T-cell (primary cell): ENCODE measurements around the gene C3orf62. TPM values are rescaled to one million over a fixed set of nuclear protein-coding genes. Genes with fewer than 3 reads are reported as not detected.

Experiments
- ATAC-seq, 4 experiments: fragments of 200-7000 bp in 3 of 4; fragments of 150-1000 bp in 1 of 4; cut with Tn5 transposase; replicated peaks in 1 of 4; 1 replicate in 3 of 4; 2 replicates in 1 of 4; pipeline ENCODE4 v1.10.0; 2021; ENCODE audit warnings: moderate library complexity in 3 of 4, mild to moderate bottlenecking in 2 of 4, moderate number of reproducible peaks in 1 of 4
- CTCF ChIA-PET, 2 donors: fragments of 300-600 bp; sonication (Branson Sonifier 250); formaldehyde crosslinking; loops; one replicate each; lab custom pipeline; 2022; ENCODE audit warnings: antibody characterized with exemption in 2 of 2; lab: Charles Lee
- POLR2A ChIA-PET, 2 donors: fragments of 300-600 bp; sonication (Branson Sonifier 250); formaldehyde crosslinking; loops; one replicate each; lab custom pipeline; 2022; ENCODE audit warnings: antibody characterized with exemption in 2 of 2; lab: Charles Lee
- DNase-seq, 35 experiments: peaks; one replicate each; pipeline versions ENCODE4 v3.0.0 to v3.0.0-alpha.2; 2013 to 2023
- H3K27ac ChIP-seq: one replicate; pipeline ENCODE4 v1.5.1; 2013; ENCODE audit warnings: low read length
- H3K27me3 ChIP-seq, 2 experiments: replicated peaks in 1 of 2; 1 replicate in 1 of 2; 2 replicates in 1 of 2; pipeline versions ENCODE4 v1.6.1 to v1.7.0; 2013; ENCODE audit warnings: low read length in 1 of 2, mixed read lengths in 1 of 2; ENCODE audit not compliant: control insufficient read depth in 2 of 2, insufficient read depth in 2 of 2; ENCODE audit errors: extremely low read depth in 1 of 2
- H3K36me3 ChIP-seq, 2 donors: 1 replicate in 1 of 2; 2 replicates in 1 of 2; pipeline versions ENCODE4 v1.6.1 to v1.7.0; 2013; ENCODE audit warnings: low read length in 1 of 2; ENCODE audit not compliant: control insufficient read depth in 2 of 2, insufficient read depth in 1 of 2; ENCODE audit errors: extremely low read depth in 1 of 2
- H3K4me1 ChIP-seq, 2 experiments: 1 replicate in 1 of 2; 2 replicates in 1 of 2; pipeline versions ENCODE4 v1.6.1 to v1.7.0; 2013; ENCODE audit warnings: low read length in 2 of 2, mixed read lengths in 1 of 2; ENCODE audit not compliant: insufficient read depth in 2 of 2, control insufficient read depth in 1 of 2; ENCODE audit errors: extremely low read depth in 1 of 2
- H3K4me3 ChIP-seq, 2 donors: 1 replicate in 1 of 2; 2 replicates in 1 of 2; pipeline versions ENCODE4 v1.5.1 to v1.7.0; 2013; ENCODE audit warnings: mild to moderate bottlenecking in 2 of 2, low read length in 1 of 2, moderate library complexity in 1 of 2; ENCODE audit not compliant: control insufficient read depth in 1 of 2; ENCODE audit errors: extremely low read depth in 1 of 2
- H3K9me3 ChIP-seq: 2 replicates; pipeline ENCODE4 v1.7.0; 2013
- H3K27ac Mint-ChIP-seq, 2 donors: one replicate each; pipeline ENCODE4 v1.8.0; 2020 to 2021; ENCODE audit warnings: mild to moderate bottlenecking in 2 of 2, mixed read lengths in 2 of 2
- H3K27me3 Mint-ChIP-seq, 2 donors: one replicate each; pipeline ENCODE4 v1.8.0; 2021 to 2022; ENCODE audit warnings: mixed read lengths in 2 of 2
- H3K36me3 Mint-ChIP-seq: one replicate; pipeline ENCODE4 v1.8.0; 2021; ENCODE audit warnings: mixed read lengths
- H3K4me1 Mint-ChIP-seq, 3 donors: one replicate each; pipeline ENCODE4 v1.8.0; 2020 to 2022; ENCODE audit warnings: mixed read lengths in 3 of 3, mild to moderate bottlenecking in 1 of 3
- H3K4me3 Mint-ChIP-seq, 3 donors: one replicate each; pipeline ENCODE4 v1.8.0; 2020 to 2022; ENCODE audit warnings: mild to moderate bottlenecking in 3 of 3, mixed read lengths in 3 of 3, moderate library complexity in 3 of 3
- H3K9me3 Mint-ChIP-seq, 3 donors: one replicate each; pipeline ENCODE4 v1.8.0; 2020 to 2022; ENCODE audit warnings: mixed read lengths in 3 of 3
- WGBS: methylation state at CpG from one replicate; pipeline ENCODE4 v1.1.5; 2013; ENCODE audit warnings: missing lambda C conversion rate; ENCODE audit not compliant: insufficient coverage; 5-methylcytosine and 5-hydroxymethylcytosine counted together
- total RNA-seq, 35 experiments: library from RNA in 6 of 35; stranded (reverse) in 6 of 35; fragments of 120-200 nt in 1 of 35; gene quantifications; one replicate each; pipeline versions ENCODE4 v1.2.1 to v1.2.4 and lab custom pipeline; 2013 to 2026

The C3orf62 gene
- total RNA-seq, 5 donors from 2014 or later (not counting 1 experiment from before 2014, with no cell fraction given) = 8.5 to 12.8 (median 10.9) TPM

DNA sequence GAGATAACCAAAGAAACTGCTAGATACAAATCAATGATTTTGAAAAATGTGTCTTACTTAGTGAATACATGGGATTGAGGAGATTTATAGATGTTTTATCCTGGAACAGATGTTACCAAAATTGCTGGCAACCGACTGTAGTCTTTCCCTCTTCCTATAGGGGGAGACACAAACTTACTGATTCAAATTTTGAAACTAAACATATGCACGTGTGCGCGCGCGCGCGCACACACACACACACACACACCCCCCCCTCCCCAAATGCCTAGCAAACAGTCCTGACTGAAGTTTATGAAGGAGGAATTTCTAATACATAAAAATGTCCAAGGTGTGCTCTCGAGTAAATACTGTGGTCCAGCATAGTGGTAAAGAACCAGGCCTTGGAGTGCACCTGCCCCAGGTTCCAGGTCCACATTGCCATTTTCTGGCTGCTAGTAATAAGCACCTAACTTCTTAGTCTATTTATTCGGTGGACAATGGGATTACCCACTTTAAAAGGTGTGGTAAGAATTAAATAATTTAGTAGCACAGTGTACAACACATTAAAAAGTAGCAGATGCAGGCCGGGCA lies 18.5 kb upstream of the C3orf62 start:
- CTCF ChIA-PET = no interaction called here
- DNase-seq (peak in 31 of 35 experiments; percentile 1 to 61 (median 22)), ATAC-seq (peak; percentile 43 to 66 (median 56))
- 100% methylated on average over 1 of the region's 11 CpGs for WGBS
- Histone ChIP-seq H3K27ac (no peak overlapping the region), H3K9me3 (no peaks in the 10 kb centered on the region), H3K36me3 (peaks cover 17 to 80% of the 10 kb centered on the region in 2 donors), H3K27me3 (no peaks in the 10 kb centered on the region), H3K4me3 (no peak overlapping the region), H3K4me1 (peaks cover 0 to 2% of the 10 kb centered on the region in 2 experiments)
- Mint-ChIP-seq H3K27me3 (no peaks in the 10 kb centered on the region), H3K4me1 (peaks cover 0 to 6% (median 4%) of the 10 kb centered on the region in 3 donors), H3K36me3 (peaks cover 50% of the 10 kb centered on the region), H3K9me3 (no peaks in the 10 kb centered on the region), H3K27ac (peak overlapping the region in 1 of 2 donors; percentile 39), H3K4me3 (no peak overlapping the region)
- POLR2A ChIA-PET = no interaction called here

DNA sequence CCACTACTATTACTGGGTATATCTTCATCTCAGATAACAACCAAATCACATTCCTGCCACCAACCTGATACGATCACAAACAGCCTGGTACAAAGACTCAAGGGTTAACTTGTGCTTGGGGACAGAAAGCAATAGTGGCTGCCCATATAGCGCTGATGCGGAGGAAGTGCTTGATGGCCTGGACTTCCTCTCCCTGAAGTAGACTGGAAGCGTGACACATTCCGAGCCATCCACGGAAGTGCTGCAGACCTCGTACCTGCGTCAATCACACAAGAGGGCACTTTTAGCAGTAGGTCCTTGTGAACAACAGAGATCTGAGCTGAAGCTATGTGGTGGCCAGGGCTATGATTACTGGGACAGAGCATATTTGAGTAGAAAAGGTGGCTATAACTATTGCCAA lies 17.3 kb upstream of the C3orf62 start:
- 100% methylated on average over 7 of the region's 8 CpGs for WGBS
- POLR2A ChIA-PET = no interaction called here

DNA sequence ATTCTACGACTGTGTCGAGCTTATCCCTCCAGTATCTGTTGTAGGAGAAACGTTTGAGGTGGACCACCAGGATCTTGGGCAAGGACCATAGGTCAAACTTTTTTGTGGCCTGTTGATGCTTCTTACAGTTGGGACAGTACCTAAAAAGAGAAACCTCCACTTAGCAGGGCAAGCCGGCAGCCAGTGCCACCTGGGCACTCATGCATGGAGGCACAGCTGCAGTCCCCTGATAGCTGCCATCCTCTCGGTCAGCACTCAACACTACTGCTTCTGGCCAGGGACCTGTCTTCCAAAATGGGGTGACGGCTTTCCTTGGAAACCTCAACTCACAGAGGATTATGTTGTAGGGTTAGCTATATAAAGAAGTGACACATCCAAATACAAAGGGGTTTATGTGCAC lies 7.0 kb upstream of the C3orf62 start:
- Mint-ChIP-seq H3K4me3 (no peak overlapping the region), H3K36me3 (peaks cover 54% of the 10 kb centered on the region), H3K9me3 (no peaks in the 10 kb centered on the region), H3K27ac (no peak overlapping the region), H3K4me1 (no peaks in the 10 kb centered on the region), H3K27me3 (no peaks in the 10 kb centered on the region)
- DNase-seq = no peak
- no peak overlapping the region for H3K4me3 ChIP-seq
- H3K36me3 ChIP-seq = peaks cover 18 to 73% of the 10 kb centered on the region in 2 donors
- no peaks in the 10 kb centered on the region for H3K9me3 ChIP-seq
- no peak overlapping the region for H3K27ac ChIP-seq
- POLR2A ChIA-PET = no interaction called here
- no peaks in the 10 kb centered on the region for H3K27me3 ChIP-seq
- CTCF ChIA-PET = no interaction called here
- no peaks in the 10 kb centered on the region for H3K4me1 ChIP-seq
- 96% methylated on average over 2 of the region's 6 CpGs for WGBS
- no peak for ATAC-seq

More for the DNA sequence above, 17.3 kb upstream of the C3orf62 start:
- DNase-seq = no peak
- ATAC-seq = no peak
- H3K4me1 ChIP-seq = peaks cover 0 to 2% of the 10 kb centered on the region in 2 experiments
- H3K9me3 ChIP-seq = no peaks in the 10 kb centered on the region
- Mint-ChIP-seq H3K36me3 (peaks cover 50% of the 10 kb centered on the region), H3K4me3 (no peak overlapping the region), H3K27me3 (no peaks in the 10 kb centered on the region), H3K27ac (no peak overlapping the region), H3K9me3 (no peaks in the 10 kb centered on the region), H3K4me1 (peaks cover 0 to 6% (median 4%) of the 10 kb centered on the region in 3 donors)
- H3K36me3 ChIP-seq = peaks cover 24 to 80% of the 10 kb centered on the region in 2 donors
- no peak overlapping the region for H3K4me3 ChIP-seq
- CTCF ChIA-PET = interaction anchor here in 1 of 2 donors (0.6 to 1.3 kb wide), 4 partner anchors 16 to 479 kb away, joined by 3 to 5 read pairs (median 4); partner anchors contain the start of gene RHOA
- no peak overlapping the region for H3K27ac ChIP-seq
- no peaks in the 10 kb centered on the region for H3K27me3 ChIP-seq

DNA sequence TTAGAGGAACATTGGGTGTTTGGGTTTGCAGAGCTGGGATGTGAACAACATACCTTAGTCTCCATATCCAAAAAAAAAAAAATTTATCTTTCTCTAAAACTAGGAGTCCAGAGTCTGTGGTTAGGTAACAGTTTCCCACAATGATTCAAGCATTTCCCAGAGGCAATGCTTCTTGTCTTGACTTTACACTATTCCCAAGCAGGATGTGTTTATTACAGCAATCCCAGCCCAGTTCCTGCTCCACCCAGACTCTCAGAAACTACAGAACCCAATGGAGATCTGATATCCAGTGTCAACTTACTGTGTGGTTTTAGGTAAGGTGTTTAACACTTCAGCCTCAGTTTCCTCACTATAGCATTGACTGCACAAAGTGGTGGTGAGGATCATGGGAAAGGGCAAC lies 2.3 kb upstream of the C3orf62 start:
- peaks cover 22% of the 10 kb centered on the region for H3K36me3 Mint-ChIP-seq
- Histone ChIP-seq H3K4me3 (no peak overlapping the region), H3K4me1 (peaks cover 8 to 20% of the 10 kb centered on the region in 2 experiments), H3K27me3 (no peaks in the 10 kb centered on the region), H3K9me3 (no peaks in the 10 kb centered on the region), H3K27ac (no peak overlapping the region), H3K36me3 (peaks cover 4 to 35% of the 10 kb centered on the region in 2 donors)
- POLR2A ChIA-PET = interaction anchor here in 1 of 2 donors (0.7 kb wide), 1 partner anchor 432 kb away, joined by 3 read pairs; the partner anchor contains the start of gene PRKAR2A
- no peaks in the 10 kb centered on the region for H3K9me3 Mint-ChIP-seq
- peaks cover 19 to 24% (median 23%) of the 10 kb centered on the region in 3 donors for H3K4me1 Mint-ChIP-seq
- DNase-seq (no peak), ATAC-seq (no peak)
- no peaks in the 10 kb centered on the region for H3K27me3 Mint-ChIP-seq
- H3K4me3 Mint-ChIP-seq = no peak overlapping the region
- peak overlapping the region in 1 of 2 donors; percentile 95 for H3K27ac Mint-ChIP-seq
- CTCF ChIA-PET = interaction anchor here (0.6 to 1.3 kb wide), 2 partner anchors 108 to 170 kb away, joined by 3 to 4 read pairs; partner anchors contain the start of gene KLHDC8B (in 1 of the 2)

DNA sequence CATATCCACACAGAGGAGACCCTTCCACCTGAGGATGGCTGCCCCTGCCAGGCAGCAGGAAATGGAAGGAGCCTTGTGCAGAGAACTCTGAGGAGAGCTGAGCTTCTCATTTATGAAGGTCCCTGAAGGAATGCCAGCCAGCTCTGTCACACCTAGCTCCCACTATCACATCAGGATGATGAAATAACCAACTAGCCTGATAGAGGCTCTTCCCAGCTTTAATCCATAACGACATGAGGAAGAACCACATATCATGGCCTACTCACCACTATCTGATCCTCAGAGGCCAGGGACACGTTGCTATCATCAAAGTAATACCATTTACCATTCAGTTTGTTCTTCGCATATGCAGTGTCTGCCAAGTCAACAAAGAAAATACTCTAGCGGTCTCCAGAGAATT lies 1.5 kb upstream of the C3orf62 start:
- H3K4me3 Mint-ChIP-seq = no peak overlapping the region
- Histone ChIP-seq H3K27me3 (no peaks in the 10 kb centered on the region), H3K36me3 (peaks cover 4 to 27% of the 10 kb centered on the region in 2 donors), H3K4me1 (peaks cover 8 to 20% of the 10 kb centered on the region in 2 experiments), H3K9me3 (no peaks in the 10 kb centered on the region), H3K4me3 (no peak overlapping the region), H3K27ac (no peak overlapping the region)
- WGBS = 93% methylated on average over 2 of the region's 4 CpGs
- no peak for DNase-seq
- CTCF ChIA-PET = interaction anchor here in 1 of 2 donors (0.5 to 1.3 kb wide), 5 partner anchors 16 to 802 kb away, joined by 3 to 5 read pairs (median 3); partner anchors contain the start of genes KLHDC8B and USP19
- peaks cover 19 to 24% (median 23%) of the 10 kb centered on the region in 3 donors for H3K4me1 Mint-ChIP-seq
- peaks cover 14% of the 10 kb centered on the region for H3K36me3 Mint-ChIP-seq
- H3K9me3 Mint-ChIP-seq = no peaks in the 10 kb centered on the region
- POLR2A ChIA-PET = no interaction called here
- H3K27ac Mint-ChIP-seq = peak overlapping the region; percentile 91 to 95
- no peak for ATAC-seq
- no peaks in the 10 kb centered on the region for H3K27me3 Mint-ChIP-seq

DNA sequence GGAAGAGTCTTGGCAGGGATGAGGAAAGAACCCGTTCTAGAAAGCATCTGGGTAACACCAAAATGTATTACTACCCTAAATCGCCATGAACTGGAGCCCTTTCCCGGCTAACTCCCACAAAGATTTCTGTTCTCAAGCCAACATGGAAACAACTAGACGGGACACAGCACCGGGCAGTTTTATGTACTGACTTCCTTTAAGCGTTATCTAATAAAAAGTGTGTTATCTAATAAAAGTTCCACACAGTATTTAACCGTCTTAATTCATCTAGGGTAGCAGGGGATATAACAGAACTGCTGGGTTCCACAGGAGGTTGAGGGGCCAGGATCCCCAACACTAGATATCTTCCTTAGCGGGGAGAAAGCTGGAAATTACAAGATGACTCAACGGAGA lies 347 bp upstream of the C3orf62 start:
- Histone ChIP-seq H3K27ac (peak overlapping the region; percentile 79), H3K4me1 (peaks cover 8 to 20% of the 10 kb centered on the region in 2 experiments), H3K27me3 (no peaks in the 10 kb centered on the region), H3K9me3 (no peaks in the 10 kb centered on the region), H3K4me3 (peak overlapping the region in 1 of 2 donors; percentile 51), H3K36me3 (peaks cover 4 to 16% of the 10 kb centered on the region in 2 donors)
- peaks cover 19 to 24% (median 23%) of the 10 kb centered on the region in 3 donors for H3K4me1 Mint-ChIP-seq
- ATAC-seq = peak in 2 of 4 experiments; percentile 6 to 16
- DNase-seq = no peak
- H3K27ac Mint-ChIP-seq = peak overlapping the region; percentile 91 to 95
- ChIA-PET CTCF (interaction anchor here in 1 of 2 donors (1.2 kb wide), 1 partner anchor 17 kb away, joined by 5 read pairs; no protein-coding TSS in a partner anchor), POLR2A (no interaction called here)
- peaks cover 13% of the 10 kb centered on the region for H3K36me3 Mint-ChIP-seq
- no peaks in the 10 kb centered on the region for H3K9me3 Mint-ChIP-seq
- H3K4me3 Mint-ChIP-seq = peak overlapping the region; percentile 76 to 86 (median 83)
- no peaks in the 10 kb centered on the region for H3K27me3 Mint-ChIP-seq
- no CpG with 5 or more reads among the region's 9 CpGs for WGBS
